OCI-LY1 (cell line): ENCODE measurements around the gene C19orf25.

Experiments
- H2AFZ ChIP-seq: fragments of 200-600 bp; sonication (generic), shearing (Covaris generic); 2 replicates; pipeline ENCODE4 v1.6.0; 2014; ENCODE audit warnings: antibody characterized with exemption, mild to moderate bottlenecking, low read length
- H3F3A ChIP-seq: fragments of 200-600 bp; sonication (generic), shearing (Covaris generic); 2 replicates; pipeline ENCODE4 v1.6.0; 2014; ENCODE audit warnings: mild to moderate bottlenecking, antibody characterized with exemption, low read length, moderate library complexity; ENCODE audit not compliant: insufficient read depth
- H3K27ac ChIP-seq: fragments of 200-600 bp; sonication (generic); 2 replicates; pipeline ENCODE4 v1.5.1; 2014; ENCODE audit warnings: low read length, mixed run types, mild to moderate bottlenecking, low read depth; ENCODE audit not compliant: poor library complexity, severe bottlenecking
- H3K27me3 ChIP-seq: fragments of 200-600 bp; sonication (generic); 2 replicates; pipeline ENCODE4 v1.6.0; 2014; ENCODE audit warnings: antibody characterized with exemption, mild to moderate bottlenecking, low read length, moderate library complexity; ENCODE audit not compliant: insufficient read depth
- H3K36me3 ChIP-seq: fragments of 200-600 bp; sonication (generic); 2 replicates; pipeline ENCODE4 v1.6.1; 2014; ENCODE audit warnings: mild to moderate bottlenecking, antibody characterized with exemption, low read length, moderate library complexity, mixed read lengths; ENCODE audit not compliant: insufficient read depth
- H3K4me1 ChIP-seq: fragments of 200-600 bp; sonication (generic); 2 replicates; pipeline ENCODE4 v1.5.1; 2014; ENCODE audit warnings: mild to moderate bottlenecking, low read length, moderate library complexity; ENCODE audit not compliant: insufficient read depth, severe bottlenecking
- H3K4me2 ChIP-seq: fragments of 200-600 bp; sonication (generic), shearing (Covaris generic); 2 replicates; pipeline ENCODE4 v1.6.1; 2014; ENCODE audit warnings: low read length
- H3K4me3 ChIP-seq: fragments of 200-600 bp; sonication (generic); 2 replicates; pipeline ENCODE4 v1.5.1; 2014; ENCODE audit warnings: low read length, low read depth, mild to moderate bottlenecking, mixed read lengths; ENCODE audit not compliant: poor library complexity, severe bottlenecking
- H3K79me2 ChIP-seq: fragments of 200-600 bp; shearing (Covaris generic); 2 replicates; pipeline ENCODE4 v1.6.1; 2016; ENCODE audit warnings: mixed run types, low read length, mixed read lengths; ENCODE audit not compliant: insufficient read depth
- H3K9ac ChIP-seq: fragments of 200-600 bp; sonication (generic), shearing (Covaris generic); 2 replicates; pipeline ENCODE4 v1.6.1; 2014; ENCODE audit warnings: mild to moderate bottlenecking, low read length, mixed read lengths
- H3K9me2 ChIP-seq: fragments of 200-600 bp; sonication (generic), shearing (Covaris generic); 2 replicates; pipeline ENCODE4 v1.6.1; 2014; ENCODE audit warnings: low read depth, mild to moderate bottlenecking, low read length, mixed read lengths
- H3K9me3 ChIP-seq: fragments of 200-600 bp; shearing (Covaris generic); 2 replicates; pipeline ENCODE4 v1.6.1; 2014; ENCODE audit warnings: low read length, mixed read lengths
- H4K20me1 ChIP-seq: fragments of 200-600 bp; sonication (generic), shearing (Covaris generic); 2 replicates; pipeline ENCODE4 v1.6.0; 2016; ENCODE audit warnings: mild to moderate bottlenecking, low read length; ENCODE audit not compliant: insufficient read depth
- CTCF ChIP-seq: fragments of 200-600 bp; sonication (generic), shearing (Covaris generic); IDR thresholded peaks from 2 replicates; pipeline ENCODE4 v1.5.1; 2017; ENCODE audit warnings: mild to moderate bottlenecking, antibody characterized with exemption, low read length, moderate library complexity, mixed read lengths
- EZH2 ChIP-seq: fragments of 200-600 bp; sonication (generic), shearing (Covaris generic); IDR thresholded peaks from 2 replicates; pipeline ENCODE4 v1.8.0; 2017; ENCODE audit warnings: borderline replicate concordance, mixed run types, mild to moderate bottlenecking, antibody characterized with exemption, low read length, moderate library complexity, mixed read lengths

The C19orf25 gene

GRCh38 chr19:1478934-1479707 is at the start of gene C19orf25:
Gene C19orf25, minus strand, starts transcription at chr19:1479215. Its CDS starts 312 bp downstream, at chr19:1478903.
- Histone ChIP-seq H3K9me2 (no peaks in the 10 kb centered on the region), H3K4me3 (peak within 1 kb of the TSS; percentile 99), H3F3A (no peaks in the 10 kb centered on the region), H3K4me2 (peak within 1 kb of the TSS; percentile 86), H3K27me3 (no peaks in the 10 kb centered on the region), H3K4me1 (peaks cover 14% of the 10 kb centered on the region), H3K36me3 (peaks cover 18% of the 10 kb centered on the region), H4K20me1 (no peaks in the 10 kb centered on the region), H3K79me2 (no peaks in the 10 kb centered on the region), H2AFZ (peak within 1 kb of the TSS; percentile 48), H3K9ac (peak within 1 kb of the TSS; percentile 63), H3K27ac (peak within 1 kb of the TSS; percentile 79), H3K9me3 (no peaks in the 10 kb centered on the region)
- TF ChIP-seq CTCF (no peak), EZH2 (no peak)

GRCh38 chr19:1527650-1528309 is 48.8 kb upstream of the C19orf25 start:
- H3K9me3 ChIP-seq, result no peaks in the 10 kb centered on the region

More at GRCh38 chr19:1527650-1528309, 48.8 kb upstream of the C19orf25 start:
- H2AFZ ChIP-seq, result no peak overlapping the region
- no peak overlapping the region for H3K9ac ChIP-seq
- H3K36me3 ChIP-seq, result no peaks in the 10 kb centered on the region
- H3K79me2 ChIP-seq, result no peaks in the 10 kb centered on the region
- H3K27ac ChIP-seq, result no peak overlapping the region
- H3K27me3 ChIP-seq, result peaks cover 11% of the 10 kb centered on the region; the same call in 1 of the 2 replicates
- no peaks in the 10 kb centered on the region for H4K20me1 ChIP-seq
- no peaks in the 10 kb centered on the region for H3K4me1 ChIP-seq
- H3K9me2 ChIP-seq, result no peaks in the 10 kb centered on the region
- no peak for TF ChIP-seq EZH2
- TF ChIP-seq CTCF, result no peak
- no peaks in the 10 kb centered on the region for H3F3A ChIP-seq
- H3K4me2 ChIP-seq, result no peak overlapping the region
- H3K4me3 ChIP-seq, result no peak overlapping the region
